Gastrocnemius medialis (tissue), 4 donors: ENCODE data around the gene CBL.

Experiments
- CTCF ChIP-seq, 5 experiments: fragments of 450-650 bp in 3 of 5; fragments of 200-600 bp in 2 of 5; sonication (generic) in 2 of 5; IDR thresholded peaks in 4 of 5; conservative IDR thresholded peaks in 1 of 5; 1 replicate in 4 of 5; 2 replicates in 1 of 5; pipeline ENCODE4 v1.5.1; 2016 to 2019; ENCODE audit warnings: antibody characterized with exemption in 5 of 5, mild to moderate bottlenecking in 3 of 5, moderate library complexity in 3 of 5
- POLR2A ChIP-seq, 2 donors: fragments of 450-650 bp; IDR thresholded peaks; one replicate each; pipeline ENCODE4 v1.6.1; 2017; ENCODE audit warnings: antibody characterized with exemption in 2 of 2, mild to moderate bottlenecking in 2 of 2, moderate library complexity in 2 of 2

- TF ChIP-seq CTCF (IDR thresholded peaks at IDR 0.05 in 4 of 5, conservative IDR thresholded peaks at IDR 0.05 in 1 of 5) (no peak), POLR2A (IDR thresholded peaks at IDR 0.05) (no peak)
Observed at GRCh38 chr11:119179342-119179741, 26.8 kb upstream of the CBL start.
